Measurements from ENCODE around the gene NUSAP1. TPM values are rescaled to one million over a fixed set of nuclear protein-coding genes. Genes with fewer than 3 reads are reported as not detected.
"Not testable (repeated sequence)": the region's sequence is repeated elsewhere in the genome, so short reads cannot be mapped to it uniquely, and the experiment has no call there.

Gene NUSAP1
- total RNA-seq, 1 donor from 2014 or later: 12.5 TPM

DNA sequence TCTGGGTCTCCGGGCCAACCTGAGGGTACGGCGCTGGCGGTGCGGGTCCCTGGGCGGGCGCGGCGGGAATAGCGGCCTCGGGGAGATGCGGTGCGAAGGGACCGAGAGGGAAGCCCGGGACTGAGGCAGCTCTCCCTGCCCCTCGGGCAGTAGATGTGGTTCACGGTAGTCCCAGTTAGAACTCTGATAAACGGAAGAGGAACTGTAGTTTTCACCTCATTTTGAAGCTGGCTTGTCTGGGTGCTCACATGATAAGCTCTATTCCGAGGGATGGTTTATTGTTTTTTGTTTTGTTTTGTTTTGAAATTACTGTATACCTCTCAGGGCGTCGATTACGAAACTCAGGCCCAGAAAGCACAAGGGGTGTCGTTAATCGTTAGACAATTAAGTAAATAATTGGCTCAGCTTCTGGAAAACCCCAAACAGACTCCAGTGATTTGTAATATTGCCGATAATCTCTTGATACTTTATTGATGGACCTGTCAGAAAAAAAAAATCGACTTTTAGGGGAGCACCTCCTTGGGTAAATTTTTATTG is 413 bp downstream of the NUSAP1 start:
- no peak for DNase-seq (ENCODE audit: low read depth in 2 of 2)

DNA sequence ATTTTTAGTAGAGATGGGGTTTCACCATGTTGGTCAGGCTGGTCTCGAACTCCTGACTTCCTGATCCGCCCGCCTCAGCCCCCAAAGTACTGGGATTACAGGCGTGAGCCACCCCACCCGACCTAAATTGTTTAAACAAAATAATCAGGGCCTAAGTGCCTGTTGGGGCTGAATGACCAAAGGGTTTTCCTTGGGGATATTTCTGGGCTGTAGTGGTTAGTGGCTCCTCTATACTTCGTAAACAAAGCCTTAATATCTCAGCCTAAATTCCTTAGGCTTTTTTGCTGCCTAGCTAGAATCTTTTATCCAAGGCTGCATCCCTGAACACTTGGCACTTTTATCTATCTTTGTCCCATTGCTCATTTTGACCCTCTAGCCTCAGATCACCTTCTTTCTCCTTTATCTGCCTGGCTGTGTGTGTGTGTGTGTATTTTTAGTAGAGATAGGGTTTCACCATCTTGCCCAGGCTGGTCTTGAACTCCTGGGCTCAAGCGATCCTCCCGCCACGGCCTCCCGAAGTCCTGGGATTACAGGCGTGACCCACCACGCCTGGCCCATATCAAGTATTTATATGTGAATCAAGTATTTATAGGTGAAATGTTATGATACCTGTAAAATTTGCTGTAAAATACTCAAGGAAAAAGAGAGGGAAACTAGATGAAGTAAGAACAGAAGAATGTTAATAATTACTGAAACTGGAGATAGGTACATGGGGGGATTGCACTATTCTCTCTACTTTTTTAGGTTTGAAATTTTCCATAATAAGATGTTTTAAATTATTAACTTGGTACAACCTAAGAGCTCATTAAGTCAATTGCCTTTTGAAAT is 1.8 kb downstream of the NUSAP1 start:
- DNase-seq (ENCODE audit: low read depth in 2 of 2): no peak

- DNase-seq (ENCODE audit: low read depth in 2 of 2): no peak
Measured at GRCh38 chr15:41336549-41336948, 3.9 kb downstream of the NUSAP1 start.

GRCh38 chr15:41337047-41337446 is 4.4 kb downstream of the NUSAP1 start:
- no peak for DNase-seq (ENCODE audit: low read depth in 2 of 2)

- DNase-seq (ENCODE audit: low read depth in 2 of 2): no peak
Measured at GRCh38 chr15:41337631-41338522, 5.2 kb downstream of the NUSAP1 start.

DNA sequence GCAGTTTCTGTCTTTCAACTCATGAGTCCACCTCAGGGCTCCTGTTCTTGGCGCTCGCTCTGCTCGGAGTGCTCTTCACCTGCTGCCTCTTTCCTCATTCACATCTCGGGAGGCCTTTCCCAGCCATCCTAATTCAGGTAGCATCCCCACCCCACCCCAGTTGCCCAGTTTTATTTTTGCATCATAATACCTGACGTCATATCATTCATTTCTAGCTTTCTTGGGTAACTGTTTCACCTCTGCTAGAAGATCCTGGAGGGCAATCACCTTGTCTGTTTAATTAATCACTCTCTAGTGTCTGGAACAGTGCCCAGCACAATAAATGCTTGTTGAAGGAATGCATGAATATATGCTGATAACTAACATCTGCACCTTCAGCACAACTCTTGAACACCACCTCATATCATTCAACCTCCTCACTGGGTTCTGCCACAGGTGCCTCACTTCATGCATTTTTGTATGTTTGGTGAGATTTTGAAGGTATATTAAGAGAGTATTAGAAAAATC is 7.6 kb downstream of the NUSAP1 start:
- no peak for DNase-seq (ENCODE audit: low read depth in 2 of 2)

GRCh38 chr15:41341519-41341918 is 8.8 kb downstream of the NUSAP1 start:
- DNase-seq (ENCODE audit: low read depth in 2 of 2): no peak

DNA sequence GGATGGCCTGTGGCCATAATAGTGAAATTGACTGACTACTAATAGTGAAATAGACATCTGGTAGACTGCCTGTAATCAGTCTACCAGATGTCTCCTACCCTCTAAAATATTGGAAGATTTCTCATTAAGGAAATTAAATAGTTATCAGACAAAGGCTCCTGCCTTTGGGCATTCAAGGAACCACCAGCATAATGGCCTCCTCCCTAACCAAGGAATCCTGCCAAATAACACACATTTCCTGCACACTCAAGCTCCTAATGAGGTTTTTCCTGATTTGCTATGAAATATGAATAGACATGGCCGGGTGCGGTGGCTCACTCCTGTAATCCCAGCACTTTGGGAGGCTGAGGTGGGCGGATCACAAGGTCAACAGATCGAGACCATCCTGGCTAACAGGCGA is 14.6 kb downstream of the NUSAP1 start:
- peak in 1 of 2 donors; percentile 79 for DNase-seq (ENCODE audit: low read depth in 2 of 2)

DNA sequence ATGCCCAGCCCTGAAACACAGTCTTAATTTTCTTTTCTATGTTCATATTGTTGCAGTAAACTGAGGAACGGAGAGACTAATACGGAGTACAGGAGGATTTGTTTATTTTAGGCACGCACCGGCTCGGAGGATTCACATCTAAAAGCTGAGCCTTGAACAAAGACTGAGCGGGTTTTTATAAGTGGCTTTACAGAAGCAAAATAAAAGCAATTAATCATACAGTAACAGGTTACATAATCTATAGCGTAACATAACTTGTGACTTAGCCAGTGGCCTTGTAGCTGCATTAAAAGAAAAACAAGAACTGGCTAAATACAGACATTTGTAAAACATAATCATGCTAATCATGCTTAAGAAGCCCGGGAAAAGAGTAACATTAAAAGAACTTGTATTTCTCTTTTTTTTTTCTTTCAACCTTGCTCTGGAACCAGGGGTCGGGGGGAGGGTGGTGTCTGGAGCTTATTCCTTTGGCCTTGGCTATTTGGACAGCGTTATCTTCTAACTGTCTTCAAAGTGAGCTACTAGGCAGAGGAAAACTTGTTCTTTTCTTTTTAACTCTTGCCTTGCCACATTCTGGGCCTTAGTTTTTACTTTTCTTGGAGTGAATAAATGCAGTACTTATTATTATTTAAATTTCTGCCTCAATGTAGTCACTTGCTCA is 17.5 kb downstream of the NUSAP1 start:
- no peak for DNase-seq (ENCODE audit: low read depth in 2 of 2)

DNA sequence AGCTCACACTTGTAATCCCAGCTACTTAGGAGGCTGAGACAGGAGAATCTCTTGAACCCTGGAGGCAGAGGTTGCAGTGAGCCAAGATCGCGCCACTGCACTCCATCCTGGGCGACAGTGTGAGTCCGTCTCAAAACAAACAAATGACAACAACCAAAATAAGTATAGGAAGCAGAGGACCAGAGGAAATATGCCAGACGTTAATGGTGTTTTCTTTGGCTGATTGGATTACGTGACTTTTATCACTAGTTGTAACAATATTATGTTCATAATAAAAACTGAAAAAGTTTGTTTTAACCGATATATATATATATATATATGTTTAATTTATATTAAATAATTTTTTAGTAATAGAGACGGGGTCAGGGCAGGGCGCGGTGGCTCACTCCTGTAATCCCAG is 21.7 kb downstream of the NUSAP1 start:
- DNase-seq (ENCODE audit: low read depth in 2 of 2): peak in 1 of 2 donors; percentile 59

DNA sequence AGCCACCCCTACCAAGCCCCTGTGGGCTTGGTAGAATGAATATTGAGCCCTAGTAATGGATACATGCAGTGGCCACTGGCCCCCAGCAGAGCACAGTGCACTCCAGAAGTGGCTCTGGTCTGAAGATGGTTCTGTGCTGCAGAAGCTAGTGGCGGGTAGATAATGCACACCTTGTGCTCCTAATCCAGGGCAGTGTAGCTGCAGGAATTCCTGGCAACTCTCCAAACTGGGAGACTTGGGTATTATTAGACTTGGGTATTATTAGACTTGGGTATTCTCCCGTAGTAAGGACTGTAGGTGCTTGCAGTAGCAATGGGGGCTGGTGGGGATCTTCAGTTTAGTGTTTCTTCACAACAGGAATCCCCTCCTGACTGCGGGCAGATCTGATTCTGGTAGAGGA is 34.7 kb downstream of the NUSAP1 start:
- DNase-seq (ENCODE audit: low read depth in 2 of 2): no peak

DNA sequence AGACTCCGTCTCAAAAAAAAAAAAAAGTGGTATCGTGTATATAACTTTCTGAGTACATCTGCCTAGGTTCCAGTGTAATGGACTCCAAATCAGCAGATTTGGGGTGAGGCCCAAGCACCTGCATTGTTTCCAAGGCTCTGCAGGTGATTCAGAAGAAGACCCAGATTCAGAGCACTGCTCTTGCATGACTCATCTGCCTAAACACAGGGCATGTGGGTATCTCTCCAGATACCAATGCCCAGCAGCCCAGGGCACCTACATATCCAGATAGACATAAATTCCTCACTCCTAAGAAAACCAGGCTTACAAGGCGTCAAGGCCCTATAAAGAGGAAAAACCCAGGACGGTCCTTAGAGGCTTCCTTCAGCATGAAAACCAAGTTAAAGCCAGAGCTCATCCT is 45.3 kb downstream of the NUSAP1 start:
- DNase-seq (ENCODE audit: low read depth in 2 of 2): no peak

DNA sequence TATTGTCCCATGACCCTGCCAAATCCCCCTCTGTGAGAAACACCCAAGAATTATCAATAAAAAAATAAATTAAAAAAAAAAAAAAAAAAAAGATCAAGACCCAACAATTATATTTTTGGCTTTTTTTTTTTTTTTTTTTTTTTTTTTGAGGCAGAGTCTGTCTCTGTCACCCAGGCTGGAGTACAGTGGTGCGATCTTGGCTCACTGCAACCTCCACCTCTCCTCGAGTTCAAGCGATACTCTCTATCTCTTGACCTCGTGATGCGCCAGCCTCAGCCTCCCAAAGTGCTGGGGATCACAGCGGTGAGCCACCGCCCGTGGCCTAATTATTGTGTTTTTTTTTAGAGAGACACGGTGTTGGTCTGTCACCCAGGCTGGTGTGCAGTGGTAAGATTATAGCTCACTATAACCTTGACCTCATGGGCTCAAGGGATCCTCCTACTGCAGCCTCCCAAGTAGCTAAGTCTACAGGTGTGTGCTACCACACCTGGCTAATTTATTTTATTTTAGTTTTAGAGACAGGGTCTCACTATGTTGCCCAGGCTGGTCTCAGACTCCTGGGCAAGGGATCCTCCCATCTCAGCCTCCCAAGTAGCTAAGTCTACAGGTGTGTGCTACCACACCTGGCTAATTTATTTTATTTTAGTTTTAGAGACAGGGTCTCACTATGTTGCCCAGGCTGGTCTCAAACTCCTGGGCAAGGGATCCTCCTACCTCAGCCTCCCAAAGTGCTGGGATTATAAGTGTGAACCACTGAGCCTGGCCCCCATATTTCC is 51.5 kb downstream of the NUSAP1 start:
- DNase-seq (ENCODE audit: low read depth in 2 of 2): not testable (repeated sequence)

GRCh38 chr15:41387646-41388045 is 55.0 kb downstream of the NUSAP1 start:
- no peak for DNase-seq (ENCODE audit: low read depth in 2 of 2)

DNA sequence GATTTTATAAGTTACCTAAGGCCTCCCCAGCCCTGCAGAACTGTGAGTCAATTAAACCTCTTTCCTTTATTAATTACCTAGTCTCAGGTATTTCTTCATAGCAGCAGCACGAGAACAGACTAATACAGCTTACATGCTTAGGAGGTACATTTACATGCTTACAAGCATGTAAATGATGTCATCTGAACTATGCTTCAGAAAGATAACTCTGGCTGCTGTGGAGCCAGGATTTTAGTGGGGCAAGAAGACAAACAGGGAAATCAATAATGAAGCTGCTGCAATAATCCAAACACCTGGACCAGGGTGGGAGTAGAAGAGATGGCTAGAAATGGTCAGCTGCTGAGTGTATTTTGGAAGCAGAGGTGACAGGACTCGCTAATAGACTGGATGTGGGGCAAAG is 60.0 kb downstream of the NUSAP1 start:
- DNase-seq (ENCODE audit: low read depth in 2 of 2): no peak

DNA sequence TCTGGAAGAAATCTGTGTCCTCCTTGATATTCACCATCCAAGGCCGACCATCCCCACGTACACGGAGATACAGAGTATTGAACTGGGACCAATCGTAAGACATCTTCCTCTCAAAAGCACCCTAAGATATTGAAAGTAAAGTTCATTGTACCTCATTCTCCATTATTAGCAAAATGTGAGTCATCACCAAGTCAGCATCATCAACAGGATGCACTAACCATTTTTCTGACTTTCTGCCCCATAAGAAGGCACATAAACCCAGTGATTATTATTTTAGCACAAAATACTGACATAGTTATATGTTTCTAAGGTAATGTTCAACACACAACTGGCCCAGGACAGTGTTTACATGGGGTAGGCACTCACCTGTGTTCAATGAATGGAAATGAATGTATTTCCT is 62.2 kb downstream of the NUSAP1 start:
- peak in 1 of 2 donors; percentile 49 for DNase-seq (ENCODE audit: low read depth in 2 of 2)

- no peak for DNase-seq (ENCODE audit: low read depth in 2 of 2)
Measured at GRCh38 chr15:41396111-41396510, 63.4 kb downstream of the NUSAP1 start.

- no peak for DNase-seq (ENCODE audit: low read depth in 2 of 2)
Measured at GRCh38 chr15:41401904-41402267, 69.2 kb downstream of the NUSAP1 start.

DNA sequence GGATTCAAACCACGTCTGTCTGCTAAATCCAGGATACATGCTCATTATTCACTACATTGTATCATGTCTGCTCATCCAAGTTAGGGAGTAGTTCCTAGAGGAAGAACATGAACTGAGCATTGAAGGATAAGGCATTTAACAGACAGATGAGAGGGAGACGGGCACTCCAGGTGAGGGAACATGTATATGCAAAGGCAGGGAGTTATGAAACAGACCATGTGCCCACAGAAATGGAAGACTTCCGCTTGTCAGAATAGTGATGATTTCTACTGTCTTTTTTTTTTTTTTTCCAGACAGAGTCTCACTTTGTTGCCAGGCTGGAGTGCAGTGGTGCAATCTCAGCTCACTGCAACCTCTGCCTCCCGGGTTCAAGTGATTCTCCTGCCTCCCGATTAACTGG is 74.7 kb downstream of the NUSAP1 start:
- no peak for DNase-seq (ENCODE audit: low read depth in 2 of 2)

- no peak for DNase-seq (ENCODE audit: low read depth in 2 of 2)
Measured at GRCh38 chr15:41408234-41408641, 75.6 kb downstream of the NUSAP1 start.

- no peak for DNase-seq (ENCODE audit: low read depth in 2 of 2)
Measured at GRCh38 chr15:41411031-41411430, 78.3 kb downstream of the NUSAP1 start.

Data from lung microvascular endothelial cell (primary cell).